Endothelial cell of umbilical vein (primary cell): ENCODE measurements around the gene IGFBP1.

Experiments used
- EZH2 ChIP-seq: IDR thresholded peaks from 2 replicates; pipeline ENCODE4 v1.6.1; 2012; ENCODE audit warnings: borderline replicate concordance, low read depth, mild to moderate bottlenecking, moderate library complexity, low read length, inconsistent platforms; ENCODE audit not compliant: severe bottlenecking
- FOS ChIP-seq: IDR thresholded peaks from 2 replicates; pipeline ENCODE4 v1.6.1; 2011; ENCODE audit warnings: mild to moderate bottlenecking, low read length, moderate library complexity, borderline replicate concordance; ENCODE audit not compliant: insufficient read depth
- GATA2 ChIP-seq: IDR thresholded peaks from 2 replicates; pipeline ENCODE4 v1.7.0; 2011; ENCODE audit warnings: low read depth, mild to moderate bottlenecking, moderate library complexity, mixed read lengths, low read length; ENCODE audit not compliant: insufficient read length, insufficient read depth
- JUN ChIP-seq: IDR thresholded peaks from 2 replicates; pipeline ENCODE4 v1.6.1; 2011; ENCODE audit warnings: borderline replicate concordance, low read depth; ENCODE audit not compliant: insufficient read length, insufficient read depth
- MYC ChIP-seq: IDR thresholded peaks from one replicate; pipeline ENCODE4 v1.6.1; 2011; ENCODE audit warnings: mild to moderate bottlenecking, low read depth, low read length
- POLR2A ChIP-seq: IDR thresholded peaks from 2 replicates; pipeline ENCODE4 v1.6.1; 2012; ENCODE audit warnings: low read depth, mild to moderate bottlenecking, control low read depth, low read length
- POLR2AphosphoS5 ChIP-seq: IDR thresholded peaks from 2 replicates; pipeline ENCODE4 v1.6.1; 2012; ENCODE audit warnings: low read depth, mild to moderate bottlenecking, control low read depth, low read length, moderate library complexity; ENCODE audit not compliant: insufficient read depth
- TF ChIP-seq, protein P1 (sequence below), 2 donors: IDR thresholded peaks; 1 replicate in 1 of 2; 2 replicates in 1 of 2; pipeline ENCODE4 v1.5.1; 2011; ENCODE audit warnings: low read length in 2 of 2, mild to moderate bottlenecking in 2 of 2, moderate library complexity in 2 of 2, control low read depth in 1 of 2, inconsistent platforms in 1 of 2, low read depth in 1 of 2; ENCODE audit not compliant: insufficient read depth in 1 of 2; ENCODE audit errors: extremely low read depth in 1 of 2
- TF ChIP-seq, protein P2 (sequence below): IDR thresholded peaks from 2 replicates; pipeline ENCODE4 v1.6.1; 2011; ENCODE audit not compliant: insufficient read depth, insufficient read length

DNA sequence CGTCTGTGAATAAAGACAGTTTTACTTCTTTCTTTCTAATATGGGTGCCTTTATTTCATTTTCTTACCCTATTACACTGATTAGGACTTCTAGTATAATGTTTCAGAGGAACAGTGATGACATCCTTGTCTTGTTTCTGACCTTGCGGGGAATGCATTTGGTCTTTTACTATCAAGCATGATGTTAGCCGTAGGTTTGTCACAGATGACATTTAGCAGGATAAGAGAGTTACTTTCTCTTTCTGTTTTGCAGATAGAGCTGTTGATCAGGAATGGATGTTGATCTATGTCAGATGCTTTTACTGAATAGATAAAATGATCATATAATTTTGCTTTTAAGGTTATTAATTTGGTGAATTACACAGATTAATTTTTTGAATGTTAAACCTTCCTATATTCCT, 39.4 kb downstream of the IGFBP1 start:
- TF ChIP-seq, protein P1, sequence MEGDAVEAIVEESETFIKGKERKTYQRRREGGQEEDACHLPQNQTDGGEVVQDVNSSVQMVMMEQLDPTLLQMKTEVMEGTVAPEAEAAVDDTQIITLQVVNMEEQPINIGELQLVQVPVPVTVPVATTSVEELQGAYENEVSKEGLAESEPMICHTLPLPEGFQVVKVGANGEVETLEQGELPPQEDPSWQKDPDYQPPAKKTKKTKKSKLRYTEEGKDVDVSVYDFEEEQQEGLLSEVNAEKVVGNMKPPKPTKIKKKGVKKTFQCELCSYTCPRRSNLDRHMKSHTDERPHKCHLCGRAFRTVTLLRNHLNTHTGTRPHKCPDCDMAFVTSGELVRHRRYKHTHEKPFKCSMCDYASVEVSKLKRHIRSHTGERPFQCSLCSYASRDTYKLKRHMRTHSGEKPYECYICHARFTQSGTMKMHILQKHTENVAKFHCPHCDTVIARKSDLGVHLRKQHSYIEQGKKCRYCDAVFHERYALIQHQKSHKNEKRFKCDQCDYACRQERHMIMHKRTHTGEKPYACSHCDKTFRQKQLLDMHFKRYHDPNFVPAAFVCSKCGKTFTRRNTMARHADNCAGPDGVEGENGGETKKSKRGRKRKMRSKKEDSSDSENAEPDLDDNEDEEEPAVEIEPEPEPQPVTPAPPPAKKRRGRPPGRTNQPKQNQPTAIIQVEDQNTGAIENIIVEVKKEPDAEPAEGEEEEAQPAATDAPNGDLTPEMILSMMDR (IDR thresholded peaks at IDR 0.05; ENCODE audit: extremely low read depth in 1 of 2, insufficient read depth in 1 of 2, low read depth in 1 of 2, low read length in 2 of 2): no peak
- TF ChIP-seq EZH2 (no peak), POLR2A (no peak), POLR2AphosphoS5 (no peak), MYC (no peak), JUN (no peak), GATA2 (no peak), FOS (no peak)
- TF ChIP-seq, protein P2, sequence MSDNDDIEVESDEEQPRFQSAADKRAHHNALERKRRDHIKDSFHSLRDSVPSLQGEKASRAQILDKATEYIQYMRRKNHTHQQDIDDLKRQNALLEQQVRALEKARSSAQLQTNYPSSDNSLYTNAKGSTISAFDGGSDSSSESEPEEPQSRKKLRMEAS: no peak
